Stimulated activated CD4-positive, alpha-beta T cell treated with anti-CD3 and anti-CD28 coated beads, Interleukin-2, amount 100 ng/mL, for 48 hours (primary cell): ENCODE data around the gene RHOD.

Source experiments
- DNase-seq, 2 donors: peaks; one replicate each; pipeline ENCODE4 v3.0.0-alpha.2; 2020

RHOD gene

DNA sequence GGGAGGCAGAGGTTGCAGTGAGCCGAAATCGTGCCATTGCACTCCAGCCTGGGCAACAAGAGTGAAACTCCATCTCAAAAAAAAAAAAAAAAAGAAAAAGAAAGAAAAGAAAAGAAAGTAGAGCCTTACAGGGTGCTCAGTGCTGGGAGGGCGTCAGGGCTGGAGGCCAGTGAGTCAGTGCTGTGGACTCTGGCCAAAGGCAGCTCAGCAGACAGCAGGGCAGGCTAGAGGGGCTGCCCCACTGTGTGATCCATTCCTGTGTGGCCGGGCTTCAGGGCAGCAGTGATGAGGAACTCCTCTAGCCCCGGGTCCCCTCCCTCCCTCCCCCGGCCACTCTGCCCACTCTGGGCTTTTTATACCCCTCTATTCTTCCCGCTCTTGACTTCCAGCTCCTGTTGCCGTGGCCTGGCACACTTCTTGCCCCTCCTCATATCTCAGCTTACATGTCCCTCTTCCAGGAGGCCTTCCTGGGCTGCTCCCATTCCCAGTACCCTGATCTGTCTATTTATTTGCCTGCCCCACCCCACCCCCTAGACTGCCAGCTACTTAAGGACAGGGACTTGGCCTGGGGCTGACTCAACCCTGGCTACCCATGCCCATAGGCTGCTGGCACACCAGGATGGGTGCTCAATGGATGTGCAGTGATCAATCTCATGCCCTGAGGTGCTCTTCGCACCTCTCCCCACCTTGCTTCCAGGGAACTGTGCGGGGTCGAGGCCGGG, 23.7 kb upstream of the RHOD start:
- no peak for DNase-seq

DNA sequence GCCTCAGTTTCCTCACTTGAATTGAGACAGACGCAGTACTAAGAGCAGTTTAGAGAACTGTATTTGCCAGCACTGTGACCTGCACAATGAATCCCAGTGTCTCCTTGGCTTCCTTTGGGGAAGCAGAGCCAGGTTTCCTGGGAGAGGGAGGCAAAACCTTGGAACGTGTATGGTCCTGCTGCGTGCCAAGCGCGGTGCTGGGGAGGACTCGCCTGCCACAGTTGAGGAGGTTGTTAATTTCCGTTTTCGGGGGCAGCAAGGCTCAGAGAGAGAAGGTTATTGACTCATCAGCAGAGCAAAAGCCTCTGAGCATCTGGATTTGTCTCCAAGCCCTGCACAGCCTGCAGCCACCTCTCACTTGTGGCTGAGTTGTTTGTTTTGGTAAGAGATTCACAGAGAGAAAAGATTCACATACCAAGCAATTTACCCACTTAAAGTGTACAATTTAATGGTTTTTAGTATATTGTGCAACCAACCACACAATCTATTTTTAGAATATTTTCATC, 22.9 kb upstream of the RHOD start:
- DNase-seq, result no peak

DNA sequence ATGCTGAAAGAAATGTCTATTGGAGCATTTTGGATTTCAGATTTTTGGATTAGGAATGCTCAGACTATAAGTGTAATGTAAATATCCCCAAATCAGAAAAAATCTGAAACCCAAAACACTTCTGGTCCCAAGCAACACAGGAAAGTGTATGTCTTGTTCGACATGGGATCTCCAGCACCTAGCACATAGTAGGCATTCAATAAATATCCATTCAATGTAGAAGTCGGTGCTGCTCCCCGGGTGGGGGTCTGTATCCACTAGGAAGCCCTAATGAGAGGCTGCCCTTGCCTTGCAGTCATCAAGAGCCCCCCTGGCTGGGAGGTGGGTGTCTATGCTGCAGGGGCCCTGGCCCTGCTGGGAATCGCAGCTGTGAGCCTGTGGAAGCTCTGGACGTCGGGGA, 22.3 kb upstream of the RHOD start:
- DNase-seq, result no peak

DNA sequence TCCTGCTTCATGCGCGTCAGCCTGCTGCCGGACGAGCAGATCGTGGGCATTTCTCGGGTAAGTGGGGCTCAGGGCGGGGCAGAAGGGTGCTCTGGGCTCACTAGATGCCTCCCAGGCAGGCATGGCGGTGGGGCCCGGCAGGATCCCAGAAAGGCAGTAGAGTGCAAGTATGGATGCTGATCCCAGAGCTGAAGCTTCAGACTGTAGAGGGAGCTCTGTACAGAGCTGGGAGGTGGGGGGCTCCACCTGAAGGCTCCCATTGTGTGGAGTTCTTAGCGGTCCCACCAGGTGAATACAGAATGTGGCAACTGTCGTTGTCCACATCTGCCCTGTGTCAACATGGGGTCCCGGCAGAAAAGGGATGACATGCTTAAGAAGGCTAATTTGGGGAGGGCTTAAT, 16.5 kb upstream of the RHOD start:
- no peak for DNase-seq

DNA sequence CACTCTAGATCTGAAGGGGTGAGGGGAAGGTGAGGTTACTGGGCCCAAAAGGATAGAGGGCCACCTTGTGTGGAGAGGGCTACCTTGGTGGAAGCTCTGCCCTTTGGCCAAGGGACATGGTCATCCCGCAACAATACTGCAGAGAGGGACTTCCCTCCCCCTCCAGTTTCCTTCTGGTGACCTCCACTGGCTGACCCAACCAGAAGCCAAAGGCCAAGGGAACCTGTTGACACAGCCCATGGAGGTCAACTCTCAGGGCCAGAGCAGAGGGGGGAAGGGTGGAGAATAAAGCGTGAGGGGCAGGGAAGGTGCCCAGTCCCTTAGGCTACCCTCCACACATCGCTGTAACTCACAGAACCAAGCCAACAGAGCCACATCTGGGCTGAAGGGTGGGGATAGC, 15.0 kb upstream of the RHOD start:
- no peak for DNase-seq

DNA sequence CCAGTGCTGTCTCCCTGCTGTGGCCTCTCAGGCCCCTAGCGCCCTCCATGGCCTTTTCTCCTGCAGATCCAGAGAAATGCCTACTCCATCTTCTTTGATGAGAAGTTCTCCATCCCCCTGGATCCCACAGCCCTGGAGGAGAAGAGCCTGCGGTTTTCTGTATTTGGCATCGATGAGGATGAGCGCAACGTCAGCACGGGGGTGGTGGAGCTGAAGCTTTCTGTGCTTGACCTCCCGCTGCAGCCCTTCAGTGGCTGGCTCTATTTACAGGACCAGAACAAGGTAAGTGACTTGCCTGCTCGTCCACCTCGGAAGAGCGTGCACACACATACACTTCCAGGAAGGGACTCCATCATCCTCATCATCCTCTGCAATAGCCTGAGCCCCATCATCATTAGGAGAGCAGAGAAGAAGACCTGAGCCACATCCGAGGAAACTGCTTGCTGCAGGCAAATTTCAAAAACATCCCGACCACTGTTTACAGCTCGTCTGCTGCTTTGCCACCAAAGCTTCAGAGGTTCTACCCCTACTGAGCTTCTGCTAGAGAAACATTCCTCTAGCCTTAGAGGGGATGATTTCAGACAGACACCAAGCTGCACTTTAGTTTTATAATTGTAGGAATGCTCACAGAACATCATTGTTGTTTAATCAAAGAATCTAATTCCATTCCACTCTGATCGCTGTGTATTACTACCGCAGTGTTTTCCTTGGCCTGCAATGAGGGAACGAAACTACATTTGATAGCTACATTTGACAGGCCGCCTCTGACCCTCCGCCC, 12.9 kb upstream of the RHOD start:
- no peak for DNase-seq

DNA sequence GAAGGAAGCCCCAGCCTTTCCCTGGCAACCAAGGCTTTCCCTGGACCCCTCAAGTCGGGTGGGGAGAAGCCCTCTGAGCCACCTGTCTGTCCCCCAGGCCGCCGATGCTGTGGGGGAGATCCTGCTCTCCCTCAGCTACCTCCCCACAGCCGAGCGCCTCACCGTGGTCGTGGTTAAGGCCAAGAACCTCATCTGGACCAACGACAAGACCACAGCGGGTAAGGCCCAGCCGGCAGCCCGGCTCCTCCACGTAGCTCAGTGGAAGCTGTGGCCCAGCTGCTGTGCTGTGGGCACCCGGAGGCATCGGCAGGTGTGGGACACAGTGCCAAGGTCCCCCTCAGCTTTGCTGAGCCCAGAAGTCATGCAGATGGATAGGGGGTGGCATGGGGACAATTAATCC, 12.2 kb upstream of the RHOD start:
- DNase-seq, result no peak

DNA sequence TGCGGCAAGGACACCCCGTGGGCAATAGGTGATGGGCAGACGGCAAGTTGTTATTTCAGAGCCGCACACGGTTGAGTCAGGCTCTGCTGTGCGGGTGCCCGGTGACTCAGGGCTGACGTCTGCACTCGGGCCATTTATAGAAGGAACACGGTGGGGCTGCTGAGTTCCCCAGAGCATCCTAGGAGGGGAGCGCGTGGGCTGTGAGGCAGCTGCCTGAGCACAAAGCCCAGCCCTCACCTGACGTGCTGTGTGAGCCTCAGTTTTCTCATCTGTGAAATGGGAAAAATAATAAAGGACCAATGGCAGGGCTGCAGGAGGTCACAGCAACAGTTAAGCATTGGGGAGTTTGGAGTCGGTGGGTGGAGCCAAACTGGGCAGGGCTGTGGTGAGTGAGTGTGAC, 11.3 kb upstream of the RHOD start:
- DNase-seq, result no peak

DNA sequence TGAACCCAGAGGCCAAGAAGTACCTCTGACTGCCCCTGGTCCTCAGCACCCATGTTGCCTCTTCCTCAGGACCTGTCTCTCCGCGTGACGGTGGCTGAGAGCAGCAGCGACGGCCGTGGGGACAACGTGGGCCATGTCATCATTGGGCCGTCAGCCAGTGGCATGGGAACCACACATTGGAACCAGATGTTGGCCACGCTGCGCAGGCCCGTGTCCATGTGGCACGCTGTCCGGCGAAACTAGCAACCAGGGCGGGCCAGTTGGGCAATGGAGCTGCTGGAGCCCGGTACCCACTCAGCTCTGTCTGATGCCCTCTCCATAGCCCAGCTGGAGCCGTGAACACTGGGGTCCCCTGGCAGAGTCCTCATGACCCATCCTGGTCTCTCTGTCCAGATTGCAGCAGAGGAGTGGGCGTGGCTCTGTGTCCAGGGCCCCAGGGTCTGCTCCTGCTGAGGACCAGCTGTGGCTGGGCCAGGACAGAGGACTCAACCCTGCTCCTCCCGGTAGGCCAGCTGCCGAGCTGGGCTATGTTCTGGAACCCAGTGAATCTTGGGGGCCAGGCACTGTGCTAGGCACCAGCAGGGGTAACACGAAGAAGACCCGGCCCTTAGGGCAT, 8.0 kb upstream of the RHOD start:
- no peak for DNase-seq

DNA sequence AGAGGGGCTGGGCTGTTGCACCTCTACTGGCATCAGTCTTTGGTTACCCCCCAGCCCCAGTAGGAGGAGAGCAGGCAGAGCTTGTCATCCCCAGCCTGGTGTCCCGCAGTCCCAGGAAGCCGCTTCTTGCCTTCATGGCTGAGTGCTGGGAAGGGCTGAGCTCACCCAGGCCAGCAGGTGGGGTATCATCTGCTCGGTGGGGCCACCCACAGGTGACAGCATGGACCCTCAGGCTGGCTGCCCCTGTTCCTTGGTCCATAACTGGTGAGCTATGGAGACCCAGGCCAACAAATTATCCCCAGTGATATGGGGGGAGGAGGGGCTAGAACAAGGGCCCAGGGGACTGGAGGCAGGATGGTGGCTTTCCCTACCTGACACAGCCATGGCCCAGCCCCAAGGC, 6.5 kb upstream of the RHOD start:
- DNase-seq, result no peak

DNA sequence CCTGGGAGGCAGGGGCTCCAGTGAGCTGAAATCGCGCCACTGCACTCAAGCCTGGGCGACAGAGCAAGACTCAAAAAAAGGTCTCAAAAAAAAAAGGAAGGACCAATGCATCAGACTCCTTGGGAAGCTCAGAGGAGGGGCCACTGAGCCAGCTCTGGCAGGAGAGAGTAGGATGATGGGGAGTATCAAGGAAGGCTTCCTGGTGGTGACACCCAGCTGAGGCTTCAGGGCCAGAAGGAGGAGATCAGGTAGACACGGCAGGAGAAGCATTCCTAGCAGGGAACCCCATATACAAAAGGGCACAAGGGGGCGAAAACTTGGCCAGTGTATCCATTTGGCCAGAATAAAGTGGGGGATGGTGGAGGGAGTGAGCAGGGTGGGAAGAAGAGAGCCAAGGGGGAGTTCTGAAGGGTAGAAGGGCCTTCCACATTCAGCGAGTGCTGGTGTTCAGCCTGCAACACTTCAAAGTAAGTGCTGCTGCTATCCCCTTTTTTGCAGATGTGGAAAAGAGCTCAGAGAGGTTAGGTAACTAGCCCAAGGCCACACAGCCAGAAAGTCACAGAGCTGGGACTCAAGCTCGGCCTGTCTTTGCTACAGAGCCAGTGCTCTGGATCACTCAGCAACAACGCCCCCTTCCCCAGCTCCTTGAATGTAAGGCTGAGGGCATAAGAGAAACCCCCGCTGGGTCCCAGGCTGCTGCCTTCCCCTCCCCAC, 5.3 kb upstream of the RHOD start:
- no peak for DNase-seq

DNA sequence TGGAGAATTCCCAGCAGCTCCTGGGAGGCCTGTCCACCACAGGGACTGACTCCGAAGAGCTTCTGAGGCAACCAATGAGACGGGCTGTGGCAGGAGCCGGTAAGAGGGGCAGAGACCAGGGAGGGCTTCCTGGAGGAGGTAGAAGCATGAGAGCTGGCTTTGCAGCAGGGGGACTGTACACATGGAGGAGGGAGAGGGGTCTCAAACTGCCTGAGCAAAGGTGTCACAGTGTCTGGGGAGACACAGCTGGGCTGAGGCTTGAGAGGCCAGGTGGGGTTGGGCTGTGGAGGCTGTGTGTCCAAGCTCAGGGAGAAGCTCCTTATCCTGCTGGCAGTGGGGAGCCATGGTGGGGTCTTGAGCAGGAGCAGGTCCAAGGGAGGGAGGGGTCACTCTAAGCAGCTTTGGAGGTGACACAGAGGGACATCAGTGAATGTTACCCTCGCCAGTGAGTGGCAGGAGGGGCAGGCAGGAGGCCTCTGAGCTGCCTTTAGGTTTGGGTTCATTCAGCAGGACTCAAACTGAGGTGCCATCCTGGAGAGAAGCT, 4.6 kb upstream of the RHOD start:
- DNase-seq, result no peak

DNA sequence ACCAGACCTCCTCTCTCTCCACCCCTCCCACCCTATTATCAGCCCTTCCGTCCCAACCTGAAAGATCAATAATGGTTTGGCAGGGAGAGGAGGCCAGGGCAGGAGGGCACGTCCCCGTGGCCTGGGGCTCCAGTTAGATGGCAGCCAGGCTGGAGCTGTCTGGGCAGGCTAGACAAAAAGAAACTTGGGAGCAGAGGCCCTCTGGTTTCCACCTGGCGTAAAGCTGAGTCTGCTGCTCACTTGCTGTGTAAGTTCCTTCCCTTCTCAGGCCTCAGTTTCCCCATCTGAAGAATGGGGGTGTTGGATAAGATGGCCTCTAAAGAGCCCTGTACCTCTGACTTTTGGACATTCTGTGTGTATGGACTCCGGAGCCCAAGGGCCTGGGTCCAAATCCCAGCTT, 3.8 kb upstream of the RHOD start:
- no peak for DNase-seq

DNA sequence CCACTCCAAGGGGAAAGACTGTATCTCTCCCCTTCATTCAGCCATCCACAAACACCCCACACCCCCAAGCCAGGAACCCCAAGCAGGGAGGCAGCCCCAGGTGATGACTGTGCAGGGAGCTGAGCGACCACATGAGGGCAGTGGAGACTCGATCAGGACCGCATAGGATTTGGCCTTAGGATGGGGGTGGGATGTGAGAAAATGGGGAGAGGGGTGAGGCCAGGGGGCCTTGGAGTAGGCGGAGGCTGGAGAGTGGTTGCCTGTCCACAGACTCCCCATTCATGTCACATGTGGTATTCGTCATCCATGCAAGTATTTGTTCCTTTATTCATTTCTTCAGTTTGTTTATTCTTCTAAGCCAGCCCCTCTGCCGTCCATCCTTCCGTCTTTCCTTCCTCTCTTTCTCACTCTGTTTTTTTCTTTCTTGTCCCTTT, 2.7 kb upstream of the RHOD start:
- peak; percentile 44 to 48 for DNase-seq

DNA sequence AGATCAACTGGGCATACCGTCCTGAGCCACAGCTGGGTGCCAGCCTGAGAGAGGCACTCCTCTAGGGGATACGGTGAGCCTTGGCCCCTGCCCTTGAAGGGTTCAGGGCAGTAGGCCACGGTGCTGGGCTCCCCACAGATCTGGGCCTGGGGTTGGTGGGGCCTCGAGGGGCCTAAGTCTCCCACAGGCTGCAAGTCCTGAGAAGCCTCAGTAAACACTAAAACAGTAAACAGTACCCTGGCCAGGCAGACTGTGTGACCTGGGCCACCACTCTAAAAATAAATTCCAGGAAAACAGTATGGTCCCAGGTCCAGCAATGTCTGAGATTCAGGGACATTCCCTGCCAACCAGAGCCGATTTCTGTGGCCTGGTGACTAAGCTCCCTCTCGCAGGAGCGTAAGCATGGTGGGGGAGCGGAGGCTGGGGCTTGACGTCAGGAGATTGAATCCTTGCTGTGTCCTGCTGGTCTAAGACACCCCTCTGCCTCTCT, 2.3 kb upstream of the RHOD start:
- DNase-seq, result no peak

DNA sequence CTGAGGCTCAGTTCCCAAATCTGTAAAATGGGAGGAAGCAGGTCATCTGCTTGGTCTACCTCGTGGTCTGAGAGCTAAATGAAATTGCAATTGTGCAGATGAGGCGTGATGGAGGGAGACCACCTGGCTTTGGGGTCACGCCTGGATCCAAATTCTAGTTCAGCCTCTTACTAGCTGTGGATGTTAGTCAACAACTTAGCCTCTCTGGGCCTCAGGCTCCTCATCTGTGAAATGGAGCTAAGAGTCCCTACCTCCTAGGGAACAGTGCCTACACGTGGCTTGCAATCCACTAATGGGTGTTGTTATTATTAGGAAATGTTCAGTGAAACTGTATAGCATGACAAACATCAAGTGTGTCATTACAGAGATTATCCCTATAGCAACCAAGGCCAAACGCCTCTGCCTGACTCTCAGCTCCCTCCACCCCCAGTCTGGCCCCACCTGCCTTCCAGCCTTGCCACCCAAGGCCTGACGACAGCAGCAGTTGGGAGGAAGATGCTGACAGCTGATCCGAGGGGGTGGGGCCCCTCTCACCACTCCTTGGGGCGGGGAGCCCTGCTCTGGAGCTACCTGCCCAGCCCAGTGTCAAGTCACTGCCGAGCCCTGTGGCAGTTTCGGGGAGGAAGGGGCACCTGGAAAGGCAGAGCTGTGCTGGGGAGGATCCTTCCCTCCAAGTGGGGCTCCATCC, 1.7 kb upstream of the RHOD start:
- peak in 1 of 2 donors; percentile 19 for DNase-seq

DNA sequence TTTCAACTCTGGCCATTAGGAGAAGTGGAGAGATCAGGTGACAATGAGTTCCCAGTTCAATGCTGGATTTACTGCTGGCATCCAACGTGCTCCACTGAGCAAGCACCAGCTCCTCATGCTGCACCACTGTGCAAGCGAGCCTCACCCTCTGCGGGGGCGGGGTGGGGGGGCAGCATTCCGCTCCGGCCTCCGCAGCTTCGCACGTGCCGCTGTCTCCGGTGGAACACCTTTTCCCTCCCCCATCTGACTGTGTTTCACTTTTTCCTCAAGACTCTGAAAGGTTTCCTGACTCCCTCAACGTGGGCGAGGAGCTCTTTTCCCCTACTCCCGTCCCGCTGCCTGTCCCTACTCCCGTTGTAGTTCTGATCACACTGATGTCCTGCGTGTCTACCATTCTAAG, 835 bp upstream of the RHOD start:
- no peak for DNase-seq

DNA sequence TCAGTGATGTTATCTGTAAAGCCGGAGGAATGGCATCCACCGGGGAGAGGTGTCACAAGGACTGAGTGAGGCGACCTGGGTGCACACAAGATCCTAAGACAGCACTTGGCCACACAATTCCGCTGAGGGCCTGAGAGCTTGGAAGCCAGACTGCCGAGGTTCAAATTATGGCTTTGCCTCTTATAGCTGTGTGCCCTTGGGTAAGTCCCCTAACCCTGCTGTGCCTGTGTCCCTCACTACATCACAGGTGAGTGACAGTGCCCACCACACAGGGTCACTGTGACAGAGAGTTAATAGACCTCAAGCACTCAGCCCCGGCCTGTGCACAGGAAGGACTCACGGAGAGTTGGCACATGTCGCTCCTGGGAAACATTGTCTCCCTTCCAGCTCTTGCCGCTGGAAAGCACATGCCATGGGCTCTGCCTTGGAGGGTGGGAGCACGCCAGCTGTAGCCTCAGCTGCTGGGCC, 592 bp downstream of the RHOD start:
- no peak for DNase-seq

DNA sequence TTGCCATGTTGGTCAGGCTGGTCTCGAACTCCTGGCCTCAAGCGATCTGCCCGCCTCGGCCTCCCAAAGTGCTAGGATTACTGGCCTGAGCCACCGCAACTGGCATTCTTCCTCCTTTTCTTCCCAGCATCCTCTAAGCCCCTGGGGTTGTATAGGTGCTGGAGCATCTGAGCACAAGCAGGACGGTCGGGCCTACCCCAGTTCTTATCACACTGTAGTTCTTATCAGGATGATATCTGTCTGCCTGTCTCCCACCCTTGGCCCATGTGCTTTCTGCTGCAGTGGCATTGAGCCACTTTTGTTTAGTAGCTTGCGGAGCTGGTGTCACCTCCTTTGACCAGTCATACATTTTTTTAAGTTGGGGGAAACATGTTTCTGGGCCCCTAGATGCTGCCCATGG, 1.9 kb downstream of the RHOD start:
- no peak for DNase-seq

DNA sequence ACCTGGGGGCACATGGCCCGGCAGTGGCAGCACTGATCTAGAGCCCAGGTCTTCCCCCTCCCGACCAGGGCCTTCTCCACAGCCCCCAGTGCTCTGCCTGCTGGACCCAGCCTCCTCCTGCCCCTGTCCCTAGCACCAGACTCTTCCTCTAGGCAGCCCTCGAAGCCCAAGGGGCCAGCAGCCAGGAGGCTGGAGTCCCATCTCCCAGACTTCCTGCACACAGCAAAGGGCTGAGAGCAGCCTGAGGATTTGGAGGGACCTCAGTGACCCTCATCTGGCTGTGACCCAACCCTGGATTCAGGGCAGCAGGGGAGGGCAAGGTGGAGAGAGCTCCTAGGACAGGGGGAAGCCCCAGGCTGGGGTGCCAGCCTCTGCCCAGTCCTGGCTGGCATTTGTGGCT, 3.0 kb downstream of the RHOD start:
- DNase-seq, result no peak

DNA sequence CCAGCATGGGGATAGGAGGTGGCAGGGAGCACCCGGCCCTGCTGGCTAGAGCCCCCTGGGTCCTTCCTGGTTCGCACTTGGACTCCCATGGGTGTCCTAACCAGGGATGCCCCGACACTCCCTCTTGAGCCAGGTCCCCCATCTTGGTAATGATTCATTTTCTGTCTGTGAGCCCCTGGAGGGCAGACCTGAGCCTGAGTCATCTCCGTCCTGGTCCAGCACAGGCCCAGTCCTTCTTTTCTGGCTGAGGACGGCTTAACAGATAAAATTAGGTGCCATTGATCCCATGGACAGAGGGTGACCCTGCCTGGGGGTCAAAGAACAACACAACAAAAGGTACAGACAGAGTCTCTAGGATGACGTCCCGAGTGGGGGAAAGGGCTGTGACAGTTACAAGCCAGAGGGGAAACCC, 3.5 kb downstream of the RHOD start:
- DNase-seq, result no peak
